ENCODE results near the gene MICOS13.

DNA sequence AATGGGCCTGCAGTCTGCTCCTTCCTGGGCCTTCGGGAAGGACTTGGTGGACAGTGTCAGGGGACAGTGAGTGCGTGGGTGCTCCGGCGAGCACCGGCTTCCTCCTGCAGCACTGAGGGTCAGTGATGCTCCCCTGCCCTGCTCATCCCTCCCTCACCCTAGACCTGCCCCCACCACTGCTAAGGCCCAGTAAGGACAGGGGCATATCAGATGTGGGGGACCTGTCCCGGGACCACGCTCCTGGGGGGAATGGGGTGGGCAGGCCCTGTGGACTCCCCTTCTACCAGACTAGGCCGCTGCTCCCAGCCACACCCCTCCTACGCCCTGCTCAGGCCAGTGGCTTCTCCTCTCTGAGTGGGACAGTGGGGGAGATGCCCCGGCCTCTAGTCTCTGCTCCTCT, 3.2 kb downstream of the MICOS13 start:
- TF ChIP-seq, protein P1, sequence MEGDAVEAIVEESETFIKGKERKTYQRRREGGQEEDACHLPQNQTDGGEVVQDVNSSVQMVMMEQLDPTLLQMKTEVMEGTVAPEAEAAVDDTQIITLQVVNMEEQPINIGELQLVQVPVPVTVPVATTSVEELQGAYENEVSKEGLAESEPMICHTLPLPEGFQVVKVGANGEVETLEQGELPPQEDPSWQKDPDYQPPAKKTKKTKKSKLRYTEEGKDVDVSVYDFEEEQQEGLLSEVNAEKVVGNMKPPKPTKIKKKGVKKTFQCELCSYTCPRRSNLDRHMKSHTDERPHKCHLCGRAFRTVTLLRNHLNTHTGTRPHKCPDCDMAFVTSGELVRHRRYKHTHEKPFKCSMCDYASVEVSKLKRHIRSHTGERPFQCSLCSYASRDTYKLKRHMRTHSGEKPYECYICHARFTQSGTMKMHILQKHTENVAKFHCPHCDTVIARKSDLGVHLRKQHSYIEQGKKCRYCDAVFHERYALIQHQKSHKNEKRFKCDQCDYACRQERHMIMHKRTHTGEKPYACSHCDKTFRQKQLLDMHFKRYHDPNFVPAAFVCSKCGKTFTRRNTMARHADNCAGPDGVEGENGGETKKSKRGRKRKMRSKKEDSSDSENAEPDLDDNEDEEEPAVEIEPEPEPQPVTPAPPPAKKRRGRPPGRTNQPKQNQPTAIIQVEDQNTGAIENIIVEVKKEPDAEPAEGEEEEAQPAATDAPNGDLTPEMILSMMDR (IDR thresholded peaks at IDR 0.05) = no peak
- no peak for TF ChIP-seq EP300 (IDR thresholded peaks at IDR 0.05)
- no peak for TF ChIP-seq POLR2A (IDR thresholded peaks at IDR 0.05)
